ENCODE results near the gene TSPAN15.

The TSPAN15 gene

DNA sequence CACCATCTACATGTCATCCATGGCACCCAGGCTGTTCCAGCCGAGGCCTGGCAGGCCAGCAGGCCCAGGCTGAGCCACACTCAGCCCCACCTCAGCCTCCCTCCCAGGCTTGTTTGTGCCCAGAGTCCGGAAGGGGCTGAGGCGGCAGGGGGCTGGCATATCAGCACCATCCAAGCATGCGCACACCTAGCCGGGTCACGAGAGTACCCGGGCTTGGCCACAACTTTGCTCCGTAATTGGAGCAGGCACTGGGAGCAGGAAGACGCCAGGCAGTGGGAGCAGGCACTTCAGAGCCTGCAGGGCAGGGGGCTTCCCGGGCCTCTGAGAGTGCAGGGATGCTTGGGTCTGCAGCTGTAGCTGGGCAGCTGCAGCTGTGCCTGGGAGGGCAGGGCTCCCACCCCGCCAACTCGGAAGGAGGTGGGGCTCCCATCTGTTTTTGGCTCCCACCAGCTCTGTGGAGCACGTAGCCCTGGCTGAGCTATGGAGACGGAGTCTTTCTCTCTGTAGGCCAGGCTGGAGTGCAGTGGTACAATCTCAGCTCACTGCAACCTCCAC lies 15.2 kb upstream of the TSPAN15 start:
- H3K27ac ChIP-seq = no peak overlapping the region
- no peaks in the 10 kb centered on the region for H3K27me3 ChIP-seq (ENCODE audit: control insufficient read depth, insufficient read depth, low read length)
- H3K4me1 ChIP-seq = peaks cover 8% of the 10 kb centered on the region
- no peaks in the 10 kb centered on the region for H3K9me3 ChIP-seq (ENCODE audit: control insufficient read depth, low read length)
- H3K4me3 ChIP-seq (ENCODE audit: low read depth, low read length) = no peak overlapping the region
- no peaks in the 10 kb centered on the region for H3K79me2 ChIP-seq
- no peak overlapping the region for H3K9ac ChIP-seq
- no peak overlapping the region for H3K4me2 ChIP-seq (ENCODE audit: low read length)
- TF ChIP-seq, protein P1, sequence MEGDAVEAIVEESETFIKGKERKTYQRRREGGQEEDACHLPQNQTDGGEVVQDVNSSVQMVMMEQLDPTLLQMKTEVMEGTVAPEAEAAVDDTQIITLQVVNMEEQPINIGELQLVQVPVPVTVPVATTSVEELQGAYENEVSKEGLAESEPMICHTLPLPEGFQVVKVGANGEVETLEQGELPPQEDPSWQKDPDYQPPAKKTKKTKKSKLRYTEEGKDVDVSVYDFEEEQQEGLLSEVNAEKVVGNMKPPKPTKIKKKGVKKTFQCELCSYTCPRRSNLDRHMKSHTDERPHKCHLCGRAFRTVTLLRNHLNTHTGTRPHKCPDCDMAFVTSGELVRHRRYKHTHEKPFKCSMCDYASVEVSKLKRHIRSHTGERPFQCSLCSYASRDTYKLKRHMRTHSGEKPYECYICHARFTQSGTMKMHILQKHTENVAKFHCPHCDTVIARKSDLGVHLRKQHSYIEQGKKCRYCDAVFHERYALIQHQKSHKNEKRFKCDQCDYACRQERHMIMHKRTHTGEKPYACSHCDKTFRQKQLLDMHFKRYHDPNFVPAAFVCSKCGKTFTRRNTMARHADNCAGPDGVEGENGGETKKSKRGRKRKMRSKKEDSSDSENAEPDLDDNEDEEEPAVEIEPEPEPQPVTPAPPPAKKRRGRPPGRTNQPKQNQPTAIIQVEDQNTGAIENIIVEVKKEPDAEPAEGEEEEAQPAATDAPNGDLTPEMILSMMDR (IDR thresholded peaks at IDR 0.05) = no peak
- no peak overlapping the region for H2AFZ ChIP-seq
- H3K36me3 ChIP-seq (ENCODE audit: control insufficient read depth, insufficient read depth, low read length) = no peaks in the 10 kb centered on the region

DNA sequence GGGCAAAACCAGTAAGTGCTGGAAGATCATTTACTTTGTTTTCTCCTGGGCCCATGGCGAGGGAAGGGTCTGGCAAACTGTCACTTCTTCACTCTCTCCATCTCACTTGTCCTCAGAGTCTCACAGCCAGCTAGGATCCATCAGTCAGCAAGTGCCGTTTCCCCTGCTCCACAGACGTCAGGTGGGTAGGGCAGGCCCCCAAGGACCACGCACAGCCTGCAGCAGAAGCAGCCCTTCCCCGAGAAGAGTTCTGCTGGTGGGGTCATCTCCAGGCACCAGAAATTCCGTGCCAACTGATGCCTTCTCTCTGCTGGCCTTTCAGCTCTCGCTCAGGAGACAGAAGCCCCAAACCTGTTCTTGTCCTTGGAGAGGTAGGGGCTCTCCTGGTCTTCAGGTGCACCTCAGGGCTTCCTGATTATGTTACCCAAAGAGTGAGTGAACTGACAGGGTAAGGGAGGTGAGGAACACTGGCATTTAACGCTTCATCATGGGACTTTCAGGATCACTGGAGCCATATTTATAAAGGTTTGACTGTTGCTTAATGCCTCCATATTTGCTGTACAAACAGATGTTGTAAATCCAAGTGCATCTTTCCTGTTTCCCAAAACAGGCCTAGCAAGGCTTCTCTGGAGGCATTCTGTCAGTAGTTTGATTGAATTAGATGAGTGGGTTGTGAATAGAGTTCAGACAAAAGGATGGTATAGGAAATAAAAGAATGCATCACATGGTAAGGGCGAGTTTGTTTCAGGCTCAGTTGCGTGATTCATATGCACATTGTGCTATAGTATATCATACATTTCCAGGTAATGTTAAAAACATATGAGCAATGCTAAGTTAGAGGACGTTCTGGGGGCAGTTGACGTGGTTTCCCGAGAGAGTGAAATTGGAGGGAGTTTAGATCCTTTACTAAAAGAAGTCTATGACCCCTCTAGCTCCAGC lies 13.7 kb upstream of the TSPAN15 start:
- no peak overlapping the region for H3K27ac ChIP-seq
- H2AFZ ChIP-seq = no peak overlapping the region
- no peaks in the 10 kb centered on the region for H3K36me3 ChIP-seq (ENCODE audit: control insufficient read depth, insufficient read depth, low read length)

DNA sequence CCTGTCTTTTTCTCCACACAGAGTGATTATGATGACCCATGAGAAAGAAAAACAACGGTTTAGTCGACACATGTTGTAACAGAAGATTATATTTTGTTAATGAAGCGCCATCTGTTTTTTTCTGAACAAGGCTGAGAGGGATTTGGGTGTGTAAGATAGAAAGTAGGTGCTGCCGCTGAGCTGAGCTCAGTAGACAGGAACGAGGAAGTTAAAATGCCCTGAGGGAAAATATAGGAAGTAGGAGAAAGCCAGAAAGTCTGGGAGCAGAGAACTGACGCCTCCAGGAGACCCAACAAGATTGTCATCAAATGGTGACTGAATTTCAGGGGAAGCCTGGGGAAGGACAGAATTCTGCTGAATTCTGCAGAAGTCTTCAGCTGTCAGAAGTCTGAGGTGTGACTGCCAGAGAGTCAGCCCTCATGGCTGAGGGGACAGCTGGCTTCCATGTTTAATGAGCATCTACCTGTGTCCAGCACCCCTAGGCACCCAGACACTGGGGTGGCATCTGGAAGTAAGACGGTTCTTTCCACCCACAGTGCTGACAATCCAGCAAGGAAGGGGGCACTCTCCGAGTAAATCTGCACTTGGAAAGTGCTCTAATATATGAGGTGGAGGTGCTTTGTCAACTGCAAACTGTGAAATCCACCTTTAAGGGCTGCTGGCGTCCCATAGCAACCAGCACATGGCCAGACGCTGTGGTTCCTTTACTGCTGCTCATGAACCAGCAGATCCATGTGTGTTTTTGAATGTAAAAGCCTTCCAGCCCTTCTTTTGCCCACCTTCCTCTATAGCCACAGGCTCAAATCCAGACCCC lies 12.5 kb upstream of the TSPAN15 start:
- H3K9ac ChIP-seq = no peak overlapping the region
- no peaks in the 10 kb centered on the region for H3K9me3 ChIP-seq (ENCODE audit: control insufficient read depth, low read length)
- peak overlapping the region; percentile 76 for H2AFZ ChIP-seq
- H3K4me2 ChIP-seq (ENCODE audit: low read length) = peak overlapping the region; percentile 1
- H3K27me3 ChIP-seq (ENCODE audit: control insufficient read depth, insufficient read depth, low read length) = no peaks in the 10 kb centered on the region
- H3K4me1 ChIP-seq = peaks cover 8% of the 10 kb centered on the region
- H3K4me3 ChIP-seq (ENCODE audit: low read depth, low read length) = no peak overlapping the region
- no peak overlapping the region for H3K27ac ChIP-seq
- TF ChIP-seq, protein P1 (IDR thresholded peaks at IDR 0.05) = no peak
- H3K79me2 ChIP-seq = no peaks in the 10 kb centered on the region
- no peaks in the 10 kb centered on the region for H3K36me3 ChIP-seq (ENCODE audit: control insufficient read depth, insufficient read depth, low read length)

More for the DNA sequence above, 13.7 kb upstream of the TSPAN15 start:
- Histone ChIP-seq H3K9me3 (ENCODE audit: control insufficient read depth, low read length) (no peaks in the 10 kb centered on the region), H3K4me2 (ENCODE audit: low read length) (no peak overlapping the region), H3K4me1 (peaks cover 8% of the 10 kb centered on the region), H3K79me2 (no peaks in the 10 kb centered on the region), H3K27me3 (ENCODE audit: control insufficient read depth, insufficient read depth, low read length) (no peaks in the 10 kb centered on the region), H3K4me3 (ENCODE audit: low read depth, low read length) (no peak overlapping the region), H3K9ac (no peak overlapping the region)
- TF ChIP-seq, protein P1 (IDR thresholded peaks at IDR 0.05) = no peak

DNA sequence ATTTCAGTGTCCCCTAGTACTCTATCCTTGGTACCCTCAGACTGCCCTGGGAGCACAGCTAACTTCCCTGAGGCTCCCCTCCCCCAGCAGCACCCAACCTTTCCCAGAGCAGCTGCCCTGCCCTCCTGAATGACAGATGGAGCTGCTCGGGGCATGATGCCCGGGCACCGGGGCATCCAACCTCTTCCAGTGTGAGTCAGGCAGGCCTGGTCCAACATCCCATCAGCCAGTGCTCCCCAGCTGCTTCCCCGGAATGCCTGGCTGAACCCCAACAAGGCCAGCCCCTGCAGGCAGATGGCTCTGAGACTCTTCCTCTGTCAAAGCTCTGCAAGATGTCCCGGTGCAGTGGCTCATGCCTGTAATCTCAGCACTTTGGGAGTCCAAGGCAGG lies 11.9 kb upstream of the TSPAN15 start:
- peak overlapping the region; percentile 76 for H2AFZ ChIP-seq
- no peaks in the 10 kb centered on the region for H3K36me3 ChIP-seq (ENCODE audit: control insufficient read depth, insufficient read depth, low read length)
- TF ChIP-seq, protein P1 (IDR thresholded peaks at IDR 0.05) = no peak
- H3K9ac ChIP-seq = no peak overlapping the region
- H3K4me1 ChIP-seq = peaks cover 8% of the 10 kb centered on the region
- H3K9me3 ChIP-seq (ENCODE audit: control insufficient read depth, low read length) = no peaks in the 10 kb centered on the region
- H3K79me2 ChIP-seq = no peaks in the 10 kb centered on the region
- no peak overlapping the region for H3K4me3 ChIP-seq (ENCODE audit: low read depth, low read length)
- no peak overlapping the region for H3K27ac ChIP-seq
- no peak overlapping the region for H3K4me2 ChIP-seq (ENCODE audit: low read length)
- H3K27me3 ChIP-seq (ENCODE audit: control insufficient read depth, insufficient read depth, low read length) = no peaks in the 10 kb centered on the region

Measured in parathyroid adenoma (tissue), 2 donors.